Trophoblast cell (in vitro differentiated cells and primary cell): Measurements from ENCODE around the gene RTL10.

ENCODE experiments used
- DNase-seq, 2 donors: peaks; one replicate each; pipeline ENCODE4 v3.0.0-alpha.2; 2016
- H2AFZ ChIP-seq: 2 replicates; pipeline ENCODE4 v1.6.1; 2013; ENCODE audit warnings: low read length, moderate library complexity, mild to moderate bottlenecking; ENCODE audit not compliant: insufficient read depth, poor library complexity
- H2AK5ac ChIP-seq: 2 replicates; pipeline ENCODE4 v1.6.1; 2013; ENCODE audit warnings: mild to moderate bottlenecking, low read length
- H2BK120ac ChIP-seq: 2 replicates; pipeline ENCODE4 v1.6.1; 2013; ENCODE audit warnings: low read length, mild to moderate bottlenecking, moderate library complexity; ENCODE audit not compliant: insufficient read depth, poor library complexity
- H2BK12ac ChIP-seq: 2 replicates; pipeline ENCODE4 v1.6.1; 2013; ENCODE audit warnings: mild to moderate bottlenecking, low read length, moderate library complexity
- H2BK5ac ChIP-seq: 2 replicates; pipeline ENCODE4 v1.6.1; 2013; ENCODE audit warnings: low read length, low read depth, moderate library complexity, mild to moderate bottlenecking; ENCODE audit not compliant: poor library complexity
- H3K14ac ChIP-seq: 2 replicates; pipeline ENCODE4 v1.6.1; 2013; ENCODE audit warnings: mild to moderate bottlenecking, low read length
- H3K18ac ChIP-seq: 2 replicates; pipeline ENCODE4 v1.6.1; 2013; ENCODE audit warnings: mild to moderate bottlenecking, low read length
- H3K23ac ChIP-seq: 2 replicates; pipeline ENCODE4 v1.6.1; 2013; ENCODE audit warnings: low read length
- H3K27ac ChIP-seq: 2 replicates; pipeline ENCODE4 v1.5.1; 2013; ENCODE audit warnings: low read depth, mild to moderate bottlenecking, inconsistent platforms, low read length, moderate library complexity
- H3K27me3 ChIP-seq: 2 replicates; pipeline ENCODE4 v1.6.1; 2013; ENCODE audit warnings: inconsistent platforms, mild to moderate bottlenecking, low read length, moderate library complexity; ENCODE audit not compliant: insufficient read depth
- H3K36me3 ChIP-seq, 2 experiments: 1 replicate in 1 of 2; 2 replicates in 1 of 2; pipeline ENCODE4 v1.6.1; 2013; ENCODE audit warnings: low read length in 2 of 2, mild to moderate bottlenecking in 2 of 2, moderate library complexity in 1 of 2; ENCODE audit not compliant: insufficient read depth in 2 of 2, control insufficient read depth in 1 of 2
- H3K4ac ChIP-seq: 2 replicates; pipeline ENCODE4 v1.6.1; 2013; ENCODE audit warnings: low read depth, mild to moderate bottlenecking, low read length, moderate library complexity
- H3K4me1 ChIP-seq, 2 experiments: 1 replicate in 1 of 2; 2 replicates in 1 of 2; pipeline ENCODE4 v1.6.1; 2013; ENCODE audit warnings: low read length in 2 of 2, mild to moderate bottlenecking in 2 of 2, moderate library complexity in 1 of 2; ENCODE audit not compliant: insufficient read depth in 2 of 2, control insufficient read depth in 1 of 2
- H3K4me2 ChIP-seq: 2 replicates; pipeline ENCODE4 v1.6.1; 2013; ENCODE audit warnings: inconsistent platforms, mild to moderate bottlenecking, low read length, moderate library complexity
- H3K4me3 ChIP-seq: 2 replicates; pipeline ENCODE4 v1.5.1; 2013; ENCODE audit warnings: mild to moderate bottlenecking, low read depth, low read length, inconsistent platforms
- H3K79me1 ChIP-seq: one replicate; pipeline ENCODE4 v1.6.1; 2013; ENCODE audit warnings: low read length
- H3K79me2 ChIP-seq: 2 replicates; pipeline ENCODE4 v1.6.1; 2013; ENCODE audit warnings: low read length, mild to moderate bottlenecking; ENCODE audit not compliant: control insufficient read depth, insufficient read depth, poor library complexity
- H3K9ac ChIP-seq: 2 replicates; pipeline ENCODE4 v1.6.1; 2013; ENCODE audit warnings: mild to moderate bottlenecking, low read length
- H3K9me3 ChIP-seq: 2 replicates; pipeline ENCODE4 v1.6.1; 2013; ENCODE audit warnings: low read depth, mild to moderate bottlenecking, control low read depth, inconsistent platforms, low read length; ENCODE audit not compliant: insufficient read depth
- H4K12ac ChIP-seq: 2 replicates; pipeline ENCODE4 v1.6.1; 2013; ENCODE audit warnings: low read depth, mild to moderate bottlenecking, low read length, moderate library complexity
- H4K8ac ChIP-seq: 2 replicates; pipeline ENCODE4 v1.6.1; 2013; ENCODE audit warnings: low read depth, mild to moderate bottlenecking, low read length, moderate library complexity
- H4K91ac ChIP-seq: one replicate; pipeline ENCODE4 v1.6.1; 2013; ENCODE audit warnings: low read depth, mild to moderate bottlenecking, low read length, moderate library complexity
- WGBS: extraction: QIAGEN DNeasy Blood & Tissue Kit; methylation state at CpG from one replicate; pipeline ENCODE4 v1.1.7; 2013; ENCODE audit warnings: missing lambda C conversion rate; ENCODE audit not compliant: insufficient read length, insufficient coverage; ENCODE audit errors: extremely low coverage; 5-methylcytosine and 5-hydroxymethylcytosine counted together

RTL10 gene

GRCh38 chr22:19862619-19863246 lies 8.1 kb upstream of the RTL10 start:
- Histone ChIP-seq H4K12ac (no peak overlapping the region), H3K79me1 (no peaks in the 10 kb centered on the region), H2BK5ac (no peak overlapping the region), H2BK120ac (no peak overlapping the region), H2AK5ac (no peak overlapping the region), H3K4me1 (no peaks in the 10 kb centered on the region), H3K9me3 (no peaks in the 10 kb centered on the region), H2BK12ac (no peak overlapping the region), H3K27me3 (no peaks in the 10 kb centered on the region), H3K36me3 (no peaks in the 10 kb centered on the region), H3K79me2 (no peaks in the 10 kb centered on the region), H3K4me2 (no peak overlapping the region), H3K9ac (no peak overlapping the region), H3K27ac (no peak overlapping the region), H3K4me3 (no peak overlapping the region), H2AFZ (no peak overlapping the region), H3K18ac (no peak overlapping the region), H3K14ac (no peak overlapping the region), H3K23ac (no peak overlapping the region), H4K8ac (no peak overlapping the region), H3K4ac (no peak overlapping the region), H4K91ac (no peak overlapping the region)
- no CpG with 5 or more reads among the region's 13 CpGs for WGBS
- no peak for DNase-seq

GRCh38 chr22:19859861-19860510 lies 5.3 kb upstream of the RTL10 start:
- Histone ChIP-seq H3K79me1 (peaks cover 8% of the 10 kb centered on the region), H3K18ac (no peak overlapping the region), H2AFZ (no peak overlapping the region), H4K12ac (no peak overlapping the region), H3K27ac (no peak overlapping the region), H2BK120ac (no peak overlapping the region), H3K36me3 (no peaks in the 10 kb centered on the region), H3K4me2 (no peak overlapping the region), H3K4ac (no peak overlapping the region), H2AK5ac (no peak overlapping the region), H4K8ac (no peak overlapping the region), H3K4me1 (peaks cover 4 to 7% of the 10 kb centered on the region in 2 experiments), H4K91ac (no peak overlapping the region), H2BK5ac (no peak overlapping the region), H3K23ac (no peak overlapping the region), H3K9ac (no peak overlapping the region), H2BK12ac (no peak overlapping the region), H3K79me2 (peaks cover 7% of the 10 kb centered on the region), H3K27me3 (no peaks in the 10 kb centered on the region), H3K14ac (no peak overlapping the region), H3K9me3 (no peaks in the 10 kb centered on the region), H3K4me3 (no peak overlapping the region)
- no CpG with 5 or more reads among the region's 8 CpGs for WGBS
- DNase-seq, result no peak

- no peak overlapping the region for H2BK120ac ChIP-seq
- H3K4ac ChIP-seq, result no peak overlapping the region
- DNase-seq, result no peak
- H2AFZ ChIP-seq, result no peak overlapping the region
- H3K4me3 ChIP-seq, result no peak overlapping the region
- H3K36me3 ChIP-seq, result peaks cover 5 to 6% of the 10 kb centered on the region in 2 experiments
- H3K23ac ChIP-seq, result no peak overlapping the region
- H3K79me2 ChIP-seq, result peaks cover 28% of the 10 kb centered on the region
- H3K18ac ChIP-seq, result no peak overlapping the region
- no peak overlapping the region for H2BK12ac ChIP-seq
- H4K91ac ChIP-seq, result no peak overlapping the region
- no peak overlapping the region for H4K12ac ChIP-seq
- no peak overlapping the region for H2BK5ac ChIP-seq
- H3K4me1 ChIP-seq, result peaks cover 16 to 22% of the 10 kb centered on the region in 2 experiments
- no peak overlapping the region for H4K8ac ChIP-seq
- no peak overlapping the region for H2AK5ac ChIP-seq
- peaks cover 22% of the 10 kb centered on the region for H3K79me1 ChIP-seq
- H3K27me3 ChIP-seq, result no peaks in the 10 kb centered on the region
- H3K27ac ChIP-seq, result no peak overlapping the region
- no CpG with 5 or more reads among the region's 3 CpGs for WGBS
- no peaks in the 10 kb centered on the region for H3K9me3 ChIP-seq
- no peak overlapping the region for H3K9ac ChIP-seq
- no peak overlapping the region for H3K14ac ChIP-seq
- no peak overlapping the region for H3K4me2 ChIP-seq
Observed at GRCh38 chr22:19857382-19857781, 2.7 kb upstream of the RTL10 start.

- H4K8ac ChIP-seq, result peak overlapping the region; percentile 89
- H3K14ac ChIP-seq, result peak overlapping the region; percentile 85
- WGBS, result no CpG with 5 or more reads among the region's 24 CpGs
- peak in 1 of 2 donors; percentile 41 for DNase-seq
- peak overlapping the region; percentile 62 for H2BK120ac ChIP-seq
- H3K9ac ChIP-seq, result peak overlapping the region; percentile 85
- H3K27me3 ChIP-seq, result no peaks in the 10 kb centered on the region
- peaks cover 25 to 35% of the 10 kb centered on the region in 2 experiments for H3K4me1 ChIP-seq
- peaks cover 20 to 23% of the 10 kb centered on the region in 2 experiments for H3K36me3 ChIP-seq
- peak overlapping the region; percentile 75 for H2BK5ac ChIP-seq
- H3K9me3 ChIP-seq, result no peaks in the 10 kb centered on the region
- peak overlapping the region; percentile 94 for H4K12ac ChIP-seq
- no peak overlapping the region for H3K23ac ChIP-seq
- peak overlapping the region; percentile 86 for H4K91ac ChIP-seq
- peaks cover 24% of the 10 kb centered on the region for H3K79me1 ChIP-seq
- H3K4ac ChIP-seq, result peak overlapping the region; percentile 65
- peak overlapping the region; percentile 87 for H3K4me3 ChIP-seq
- no peak overlapping the region for H2BK12ac ChIP-seq
- H3K27ac ChIP-seq, result peak overlapping the region; percentile 41
- H2AK5ac ChIP-seq, result peak overlapping the region; percentile 21
- H3K18ac ChIP-seq, result peak overlapping the region; percentile 94
- H2AFZ ChIP-seq, result peak overlapping the region; percentile 63
- H3K79me2 ChIP-seq, result peaks cover 32% of the 10 kb centered on the region
- peak overlapping the region; percentile 87 for H3K4me2 ChIP-seq
Observed at GRCh38 chr22:19855504-19856409, 1.1 kb upstream of the RTL10 start.
